A204.1 (cell line): ENCODE data around the gene CDKN2C.
"Not testable (repeated sequence)": the region's sequence is repeated elsewhere in the genome, so short reads cannot be mapped to it uniquely, and the experiment has no call there.

ENCODE experiments used
- FAIRE-seq: peaks from 2 replicates; lab custom pipeline; 2012; peaks lifted over from hg19 to GRCh38; lab: Jason Lieb, UNC

CDKN2C gene

GRCh38 chr1:50980505-50980904 lies 10.5 kb downstream of the CDKN2C start:
- peak; percentile 85 for FAIRE-seq

GRCh38 chr1:50981741-50982140 lies 11.7 kb downstream of the CDKN2C start:
- FAIRE-seq: no peak

- FAIRE-seq: no peak
Measured at GRCh38 chr1:50982611-50983010, 12.6 kb downstream of the CDKN2C start.

DNA sequence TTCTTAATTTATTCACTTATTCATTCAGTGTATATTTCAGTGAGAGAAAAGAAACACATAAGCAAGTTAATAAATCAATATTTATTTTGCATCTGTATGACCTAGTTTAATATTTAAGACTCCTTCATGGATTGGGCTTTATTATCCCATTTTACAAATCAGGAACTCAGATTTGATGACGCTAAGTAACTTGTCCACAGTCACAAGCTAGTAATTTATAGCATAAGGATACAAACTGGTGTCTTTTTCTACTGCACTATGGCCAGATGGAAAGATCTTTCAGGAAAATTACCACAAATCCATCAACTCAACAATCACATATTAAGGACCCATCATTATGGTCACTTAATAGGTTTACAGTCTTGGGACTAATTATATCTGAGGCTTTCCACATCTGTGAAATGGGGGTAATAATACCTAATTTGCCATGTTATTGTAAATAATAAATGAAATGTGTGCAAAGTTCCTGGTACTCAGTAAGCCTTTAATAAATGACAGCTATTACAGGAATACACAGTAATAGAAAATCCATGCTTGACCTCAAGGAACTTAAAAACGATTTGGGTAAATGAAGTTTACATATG lies 13.3 kb downstream of the CDKN2C start:
- no peak for FAIRE-seq

DNA sequence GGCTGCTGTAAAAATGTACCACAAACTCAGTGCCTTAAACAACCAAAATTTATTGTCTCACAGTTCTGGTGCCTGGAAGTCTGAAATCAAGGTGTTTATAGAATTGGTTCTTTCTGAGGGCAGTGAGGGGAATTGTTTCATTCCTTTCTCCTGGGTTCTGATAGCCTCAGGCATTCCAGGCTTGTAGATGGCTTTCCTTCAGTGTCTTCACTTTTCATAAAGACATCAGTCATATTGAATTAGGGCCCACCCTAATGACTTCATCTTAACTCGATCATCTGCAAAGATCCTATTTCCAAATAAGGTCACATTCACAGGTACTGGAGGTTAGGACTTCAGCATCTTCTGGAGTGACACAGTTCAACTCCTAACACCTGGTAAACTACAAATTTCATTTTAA lies 15.0 kb downstream of the CDKN2C start:
- no peak for FAIRE-seq

DNA sequence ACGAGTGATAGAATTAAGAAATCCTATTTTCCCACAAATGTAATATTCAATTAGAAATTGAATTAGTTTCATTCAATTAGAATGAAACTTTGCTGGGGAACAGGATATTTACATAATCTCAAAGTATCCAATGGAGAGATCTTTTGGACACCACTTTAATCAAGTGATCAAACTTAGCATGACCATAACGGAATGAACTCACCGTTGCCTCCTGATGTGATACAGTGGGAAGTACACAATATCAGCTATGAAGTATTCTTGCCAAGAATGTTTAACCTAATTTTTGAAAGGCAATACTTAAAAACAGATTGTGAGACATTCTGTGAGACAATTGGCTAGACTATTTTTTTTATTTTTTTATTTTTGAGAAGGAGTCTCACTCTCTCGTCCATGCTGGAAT lies 16.6 kb downstream of the CDKN2C start:
- FAIRE-seq: peak; percentile 14

DNA sequence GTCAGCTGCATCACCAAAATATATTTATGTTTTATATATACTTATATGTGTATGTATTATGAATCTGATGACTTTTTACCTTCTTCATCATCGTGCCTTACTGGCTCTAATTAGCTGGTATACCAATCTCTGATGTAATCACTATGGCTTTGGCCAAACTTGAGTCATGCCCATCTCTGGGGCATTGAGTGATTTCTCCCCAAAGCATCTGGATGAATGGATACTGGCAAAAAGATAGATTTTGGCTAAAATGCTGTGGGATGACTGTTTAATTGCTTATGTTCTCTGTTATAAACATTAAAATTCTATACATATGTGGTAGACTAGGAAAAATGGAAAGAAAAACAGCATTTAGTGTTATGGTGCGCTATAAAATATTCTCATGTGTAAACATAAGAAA lies 19.6 kb downstream of the CDKN2C start:
- FAIRE-seq: no peak

DNA sequence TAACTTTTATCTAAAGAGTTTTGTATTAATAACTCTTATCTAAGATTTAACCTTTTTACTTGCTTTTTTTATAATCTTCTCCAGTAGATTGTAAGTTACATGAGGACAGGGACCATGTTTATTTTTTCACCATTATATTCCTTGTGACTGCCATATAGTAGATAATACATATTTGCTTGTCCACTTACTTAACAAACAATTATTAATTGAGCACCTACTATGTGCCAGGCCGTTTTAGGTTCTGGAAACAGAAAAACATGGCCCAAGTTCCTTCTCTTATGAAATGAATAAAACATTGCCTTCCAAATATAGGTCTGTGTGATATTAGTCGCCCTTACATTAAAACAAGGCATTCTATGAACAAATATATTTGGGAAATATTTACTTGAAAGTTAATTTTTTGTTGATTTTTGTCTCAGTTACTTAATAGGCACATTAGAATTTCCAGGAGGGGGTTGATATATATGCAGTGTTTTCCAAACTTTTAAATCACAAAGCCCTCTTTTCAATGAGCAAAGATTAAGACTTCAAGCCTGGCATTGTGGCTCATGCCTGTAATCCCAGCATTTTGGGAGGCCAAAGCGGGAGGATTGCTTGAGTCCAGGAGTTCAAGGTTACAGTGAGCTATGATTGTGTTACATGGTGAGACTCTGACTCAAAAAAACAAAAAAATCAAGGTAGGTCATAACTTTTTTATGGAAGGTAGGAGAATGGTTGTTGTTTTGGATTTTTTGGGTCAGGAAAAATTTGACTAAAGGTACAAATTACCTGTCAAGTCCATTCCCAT lies 22.7 kb downstream of the CDKN2C start:
- FAIRE-seq: no peak

DNA sequence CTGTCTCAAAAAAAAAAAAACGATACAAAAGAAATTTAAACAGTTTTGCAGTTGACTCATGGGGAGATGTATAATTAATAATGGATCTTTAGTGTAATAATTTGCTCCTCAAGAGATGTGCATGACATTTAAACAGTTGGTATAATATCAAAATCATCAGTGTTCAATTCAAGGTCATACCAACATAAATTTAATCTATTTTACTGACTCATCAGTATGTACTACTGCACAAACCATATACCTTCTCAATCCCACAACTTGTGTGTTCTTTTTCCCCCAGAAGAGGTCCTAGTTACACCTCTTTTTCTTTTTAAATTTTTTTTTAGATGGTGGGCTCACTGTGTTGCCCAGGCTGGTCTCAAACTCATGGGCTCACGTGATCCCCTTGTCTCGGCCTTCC lies 23.6 kb downstream of the CDKN2C start:
- no peak for FAIRE-seq

GRCh38 chr1:50994997-50995396 lies 25.0 kb downstream of the CDKN2C start:
- no peak for FAIRE-seq

DNA sequence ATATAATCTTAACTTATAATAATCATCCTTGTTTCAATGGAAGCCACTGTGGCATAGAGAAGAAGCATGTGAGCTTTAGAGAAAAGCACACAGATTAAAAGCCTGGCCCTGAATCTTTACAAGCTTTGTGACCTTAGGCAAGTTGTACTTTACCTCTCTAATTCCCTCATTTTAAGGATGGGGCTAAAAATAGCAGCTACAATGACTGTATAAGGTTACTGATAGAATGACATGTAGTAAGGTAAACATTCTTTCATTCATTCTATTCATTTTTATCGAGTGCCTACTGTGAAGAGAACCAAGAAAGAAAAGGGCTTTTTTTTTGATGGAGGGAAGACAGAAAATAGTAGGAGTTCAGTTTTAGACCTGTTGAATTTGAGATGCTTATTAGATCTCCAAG lies 25.6 kb downstream of the CDKN2C start:
- FAIRE-seq: no peak

DNA sequence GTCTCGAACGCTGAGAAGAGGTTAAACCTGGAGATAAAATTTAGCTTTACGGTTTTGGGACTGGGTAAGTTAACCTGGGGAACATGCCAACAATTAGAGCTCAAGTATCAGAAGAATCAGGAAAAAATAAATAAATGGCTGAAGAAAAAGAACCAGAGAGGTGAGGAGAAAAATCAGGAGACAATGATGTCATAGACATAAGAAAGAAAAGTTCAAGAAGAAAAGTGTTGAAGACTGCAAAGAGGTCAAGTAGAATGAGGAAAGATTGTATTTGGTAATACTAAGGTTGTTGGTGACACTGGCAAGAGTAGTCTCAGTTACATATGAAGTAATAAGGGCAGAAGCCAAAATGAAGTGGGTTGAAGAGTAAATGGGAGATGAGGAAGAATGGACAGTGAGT lies 26.0 kb downstream of the CDKN2C start:
- FAIRE-seq: no peak

- not testable (repeated sequence) for FAIRE-seq
Measured at GRCh38 chr1:50999375-50999774, 29.3 kb downstream of the CDKN2C start.

DNA sequence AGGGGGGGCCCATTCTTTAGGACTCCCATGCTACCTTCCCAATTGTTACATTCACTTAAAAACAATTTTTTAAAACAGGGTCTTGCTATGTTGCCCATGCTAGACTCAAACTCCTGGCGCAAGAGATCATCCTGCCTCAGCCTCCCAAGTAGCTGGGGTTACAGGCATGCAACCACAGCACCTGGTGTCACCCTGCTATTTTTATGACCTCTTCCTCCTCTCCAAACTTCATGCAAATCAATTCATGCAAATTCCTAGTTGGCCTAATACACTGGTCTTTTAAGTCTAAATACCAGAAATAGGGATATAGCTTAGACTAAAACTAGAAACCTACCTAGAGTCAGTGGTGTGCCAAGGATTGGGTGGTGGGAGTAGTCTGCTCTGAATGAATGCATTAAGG lies 30.1 kb downstream of the CDKN2C start:
- no peak for FAIRE-seq

GRCh38 chr1:51000651-51001050 lies 30.6 kb downstream of the CDKN2C start:
- FAIRE-seq: no peak

GRCh38 chr1:51002516-51002915 lies 32.5 kb downstream of the CDKN2C start:
- no peak for FAIRE-seq

DNA sequence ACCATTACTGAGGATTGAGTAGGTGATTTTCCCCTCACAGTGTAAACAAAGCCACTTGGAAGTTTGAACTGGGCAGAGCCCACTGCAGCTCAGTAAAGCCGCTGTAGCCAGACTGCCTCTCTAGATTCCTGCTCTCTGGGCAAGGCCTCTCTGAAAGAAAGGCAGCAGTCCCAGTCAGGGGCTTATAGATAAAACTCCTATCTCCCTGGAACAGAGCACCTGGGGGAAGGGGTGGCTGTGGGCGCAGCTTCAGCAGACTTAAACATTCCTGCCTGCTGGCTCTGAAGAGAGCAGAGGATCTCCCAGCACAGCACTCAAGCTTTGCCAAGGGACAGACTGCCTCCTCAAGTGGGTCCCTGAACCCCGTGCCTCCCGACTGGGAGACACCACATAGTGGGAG lies 35.5 kb downstream of the CDKN2C start:
- FAIRE-seq: not testable (repeated sequence)

DNA sequence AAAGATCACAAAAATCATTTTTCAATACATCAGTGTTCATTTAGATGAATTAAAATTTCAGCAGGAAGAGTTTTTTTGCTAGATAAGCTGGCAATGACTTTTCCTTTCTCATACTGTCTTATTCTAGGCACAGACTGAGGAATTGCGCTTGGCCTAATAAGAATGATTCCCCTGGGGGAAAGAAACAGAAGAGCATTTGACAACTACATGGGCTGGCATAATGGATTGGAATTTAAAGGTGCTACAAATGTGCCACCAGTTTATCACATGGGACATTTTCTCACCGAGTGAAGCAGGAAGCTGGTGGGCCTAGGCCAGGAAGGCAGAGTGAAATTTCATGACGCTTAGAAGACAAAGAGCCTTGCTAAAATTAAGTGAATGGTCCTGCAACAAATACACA lies 39.3 kb downstream of the CDKN2C start:
- FAIRE-seq: no peak

GRCh38 chr1:51014878-51015277 lies 44.8 kb downstream of the CDKN2C start:
- FAIRE-seq: no peak

- FAIRE-seq: no peak
Measured at GRCh38 chr1:51019811-51020210, 49.8 kb downstream of the CDKN2C start.
